H1 (cell line): ENCODE data around the gene UBL4B. TPM values are rescaled to one million over a fixed set of nuclear protein-coding genes. Genes with fewer than 3 reads are reported as not detected.

Experiments
- CTCF ChIA-PET: fragments of 300-600 bp; sonication (Branson Sonifier 250); formaldehyde crosslinking; loops from one replicate; lab custom pipeline; 2021; ENCODE audit not compliant: partially characterized antibody; lab: Charles Lee
- POLR2A ChIA-PET: fragments of 300-600 bp; sonication (Branson Sonifier 250); formaldehyde crosslinking; loops from one replicate; lab custom pipeline; 2021; ENCODE audit warnings: inconsistent platforms; ENCODE audit not compliant: partially characterized antibody; lab: Charles Lee
- DNase-seq, 2 experiments: peaks; one replicate each; pipeline versions ENCODE4 v3.0.0 to v3.0.0-alpha.2; 2010 to 2022; ENCODE audit warnings: low spot score in 2 of 2, low read depth in 1 of 2, mixed read lengths in 1 of 2
- FAIRE-seq: peaks from 2 replicates; lab custom pipeline; 2011; peaks lifted over from hg19 to GRCh38; lab: Jason Lieb, UNC
- H2AFZ ChIP-seq: 2 replicates; pipeline ENCODE4 v1.8.1; 2012; ENCODE audit warnings: low read length, inconsistent platforms
- H2AK5ac ChIP-seq: 2 replicates; pipeline ENCODE4 v1.6.1; 2013; ENCODE audit warnings: low read depth, low read length
- H2BK120ac ChIP-seq: replicated peaks from 2 replicates; pipeline ENCODE3; 2013; ENCODE audit warnings: low read depth, low read length, inconsistent platforms
- H2BK12ac ChIP-seq: 2 replicates; pipeline ENCODE4 v1.6.1; 2013; ENCODE audit warnings: low read depth, low read length
- H2BK15ac ChIP-seq: 2 replicates; pipeline ENCODE4 v1.6.1; 2013; ENCODE audit warnings: low read length
- H2BK20ac ChIP-seq: 2 replicates; pipeline ENCODE4 v1.6.1; 2013; ENCODE audit warnings: low read length
- H2BK5ac ChIP-seq: 2 replicates; pipeline ENCODE4 v1.6.1; 2013; ENCODE audit warnings: low read depth, low read length
- H3K14ac ChIP-seq: 2 replicates; pipeline ENCODE4 v1.6.1; 2013; ENCODE audit warnings: inconsistent platforms; ENCODE audit not compliant: insufficient read length
- H3K18ac ChIP-seq: 2 replicates; pipeline ENCODE4 v1.6.1; 2013; ENCODE audit warnings: low read length; ENCODE audit errors: extremely low read depth
- H3K23ac ChIP-seq: 2 replicates; pipeline ENCODE4 v1.6.1; 2013; ENCODE audit warnings: inconsistent platforms; ENCODE audit not compliant: insufficient read length
- H3K23me2 ChIP-seq: 2 replicates; pipeline ENCODE4 v1.6.1; 2013; ENCODE audit warnings: low read depth, low read length
- H3K27ac ChIP-seq: 2 replicates; pipeline ENCODE4 v1.6.1; 2011; ENCODE audit warnings: low read depth, low read length, inconsistent platforms
- H3K27me3 ChIP-seq, 4 experiments: replicated peaks in 1 of 4; 1 replicate in 1 of 4; 2 replicates in 3 of 4; pipeline versions ENCODE4 v1.6.1 to v1.8.1; 2011 to 2013; ENCODE audit warnings: low read length in 3 of 4, mild to moderate bottlenecking in 3 of 4, inconsistent platforms in 2 of 4, mixed read lengths in 2 of 4, moderate library complexity in 1 of 4; ENCODE audit not compliant: control insufficient read depth in 3 of 4, insufficient read depth in 3 of 4; ENCODE audit errors: extremely low read depth in 1 of 4
- H3K36me3 ChIP-seq, 4 experiments: 2 replicates each; pipeline versions ENCODE4 v1.6.1 to v1.8.1; 2011 to 2013; ENCODE audit warnings: mild to moderate bottlenecking in 4 of 4, low read length in 3 of 4, moderate library complexity in 2 of 4, control low read depth in 1 of 4, inconsistent platforms in 1 of 4; ENCODE audit not compliant: insufficient read depth in 4 of 4, control insufficient read depth in 2 of 4
- H3K4ac ChIP-seq: replicated peaks from 2 replicates; pipeline ENCODE3; 2013; ENCODE audit warnings: low read length, low read depth, mixed read lengths, inconsistent platforms; ENCODE audit not compliant: insufficient read length
- H3K4me1 ChIP-seq, 4 experiments: replicated peaks in 1 of 4; 1 replicate in 1 of 4; 2 replicates in 3 of 4; pipeline versions ENCODE4 v1.6.1 to v1.8.1; 2011 to 2013; ENCODE audit warnings: low read length in 3 of 4, inconsistent platforms in 2 of 4, mixed read lengths in 1 of 4; ENCODE audit not compliant: insufficient read depth in 4 of 4, control insufficient read depth in 3 of 4
- H3K4me2 ChIP-seq, 2 experiments: 2 replicates each; pipeline versions ENCODE4 v1.6.1 to v1.8.1; 2011 to 2013; ENCODE audit warnings: low read depth in 2 of 2, low read length in 2 of 2, control low read depth in 1 of 2, inconsistent platforms in 1 of 2, mild to moderate bottlenecking in 1 of 2; ENCODE audit not compliant: insufficient read depth in 1 of 2
- H3K4me3 ChIP-seq, 4 experiments: fragments of 200-600, 300-600 bp in 1 of 4; sonication (generic), shearing (Covaris generic), sonication (Bioruptor Twin) in 1 of 4; 2 replicates each; pipeline versions ENCODE4 v1.5.1 to v1.8.1; 2011 to 2016; ENCODE audit warnings: low read length in 4 of 4, low read depth in 3 of 4, control low read depth in 2 of 4, inconsistent platforms in 2 of 4, mild to moderate bottlenecking in 2 of 4, mixed read lengths in 1 of 4, moderate library complexity in 1 of 4; ENCODE audit not compliant: insufficient read depth in 2 of 4; ENCODE audit errors: extremely low read depth in 1 of 4
- H3K56ac ChIP-seq: replicated peaks from 2 replicates; pipeline ENCODE3; 2013; ENCODE audit warnings: low read depth, mild to moderate bottlenecking, mixed read lengths, low read length, inconsistent platforms; ENCODE audit not compliant: insufficient read length
- H3K79me1 ChIP-seq: 2 replicates; pipeline ENCODE4 v1.6.1; 2013; ENCODE audit warnings: low read depth, low read length, control low read depth
- H3K79me2 ChIP-seq, 2 experiments: 2 replicates each; pipeline versions ENCODE4 v1.6.1 to v1.8.1; 2012 to 2013; ENCODE audit warnings: low read length in 2 of 2, mild to moderate bottlenecking in 2 of 2, inconsistent platforms in 1 of 2; ENCODE audit not compliant: insufficient read depth in 2 of 2, control insufficient read depth in 1 of 2
- H3K9ac ChIP-seq, 4 experiments: replicated peaks in 1 of 4; 1 replicate in 1 of 4; 2 replicates in 3 of 4; pipeline versions ENCODE4 v1.6.1 to v1.8.1; 2011 to 2013; ENCODE audit warnings: low read depth in 3 of 4, low read length in 3 of 4, control low read depth in 2 of 4, mild to moderate bottlenecking in 2 of 4, moderate library complexity in 2 of 4, inconsistent platforms in 1 of 4; ENCODE audit errors: extremely low read depth in 1 of 4
- H3K9me3 ChIP-seq, 2 experiments: 2 replicates each; pipeline versions ENCODE4 v1.6.1 to v1.8.1; 2012 to 2013; ENCODE audit warnings: mild to moderate bottlenecking in 2 of 2, moderate library complexity in 2 of 2, control low read depth in 1 of 2, inconsistent platforms in 1 of 2, low read depth in 1 of 2, low read length in 1 of 2, mixed read lengths in 1 of 2; ENCODE audit not compliant: insufficient read depth in 2 of 2
- H4K20me1 ChIP-seq, 2 experiments: replicated peaks in 1 of 2; 2 replicates each; pipeline versions ENCODE3 to v1.8.1; 2011 to 2013; ENCODE audit warnings: inconsistent platforms in 2 of 2, low read length in 2 of 2, mild to moderate bottlenecking in 1 of 2; ENCODE audit not compliant: insufficient read depth in 2 of 2, control insufficient read depth in 1 of 2
- H4K5ac ChIP-seq: 2 replicates; pipeline ENCODE4 v1.6.1; 2013; ENCODE audit warnings: low read length, low read depth, mixed read lengths, inconsistent platforms; ENCODE audit not compliant: insufficient read length
- H4K8ac ChIP-seq: 2 replicates; pipeline ENCODE4 v1.8.0; 2013; ENCODE audit warnings: mild to moderate bottlenecking, moderate library complexity, low read length, inconsistent platforms; ENCODE audit not compliant: insufficient read depth; ENCODE audit errors: extremely low read depth
- H4K91ac ChIP-seq: replicated peaks from 2 replicates; pipeline ENCODE3; 2013; ENCODE audit warnings: low read length, mixed read lengths, inconsistent platforms; ENCODE audit not compliant: insufficient read length
- CBX8 ChIP-seq: fragments of 300-800, 300-1000 bp; sonication (generic); IDR thresholded peaks from 2 replicates; pipeline ENCODE4 v1.7.1; 2016; ENCODE audit warnings: low read depth, low read length, borderline replicate concordance
- CREB1 ChIP-seq: IDR thresholded peaks from 2 replicates; pipeline ENCODE4 v1.6.1; 2012; ENCODE audit warnings: inconsistent platforms
- E2F6 ChIP-seq: IDR thresholded peaks from 2 replicates; pipeline ENCODE4 v1.6.1; 2012; ENCODE audit warnings: inconsistent platforms
- JUN ChIP-seq: IDR thresholded peaks from 2 replicates; pipeline ENCODE4 v1.6.1; 2011; ENCODE audit warnings: low read depth, mild to moderate bottlenecking, improper control_type of control experiment, low read length
- MAX ChIP-seq: IDR thresholded peaks from 2 replicates; pipeline ENCODE4 v1.6.1; 2012; ENCODE audit warnings: inconsistent platforms
- RAD21 ChIP-seq, 2 experiments: IDR thresholded peaks in 1 of 2; conservative IDR thresholded peaks in 1 of 2; 2 replicates each; pipeline ENCODE4 v1.6.1; 2011; ENCODE audit warnings: low read depth in 2 of 2, low read length in 2 of 2, improper control_type of control experiment in 1 of 2, inconsistent platforms in 1 of 2, mild to moderate bottlenecking in 1 of 2, moderate library complexity in 1 of 2
- RNF2 ChIP-seq: fragments of 200-900, 300-1000 bp; sonication (generic); IDR thresholded peaks from 2 replicates; pipeline ENCODE4 v1.7.1; 2016; ENCODE audit warnings: borderline replicate concordance, low read depth, mild to moderate bottlenecking, antibody characterized with exemption, low read length; ENCODE audit not compliant: poor library complexity, severe bottlenecking; ENCODE audit errors: missing control alignments
- RXRA ChIP-seq: IDR thresholded peaks from 2 replicates; pipeline ENCODE4 v1.6.1; 2011; ENCODE audit warnings: low read depth, mild to moderate bottlenecking, low read length, moderate library complexity; ENCODE audit not compliant: insufficient read depth
- TAF7 ChIP-seq: optimal IDR thresholded peaks from 2 replicates; pipeline ENCODE3; 2011; ENCODE audit warnings: low read depth, mild to moderate bottlenecking, inconsistent platforms, low read length, moderate library complexity, borderline replicate concordance
- WGBS, 2 experiments: shearing (Covaris generic) in 1 of 2; methylation state at CpG; one replicate each; pipeline versions ENCODE4 v1.1.6 to v1.1.7; 2013 to 2015; ENCODE audit warnings: low lambda C conversion rate in 2 of 2, mixed read lengths in 2 of 2, inconsistent platforms in 1 of 2, low coverage in 1 of 2, missing lambda C conversion rate in 1 of 2; ENCODE audit not compliant: insufficient replicate concordance in 2 of 2, insufficient coverage in 1 of 2, insufficient read length in 1 of 2; ENCODE audit errors: extremely low coverage in 1 of 2, missing lambda C conversion rate in 1 of 2; 5-methylcytosine and 5-hydroxymethylcytosine counted together
- polyA plus RNA-seq, 7 experiments: library from polyadenylated mRNA; depleted of rRNA in 3 of 7; stranded (reverse) in 5 of 7; unstranded in 2 of 7; fragments of >200 nt in 5 of 7; fragments of 200-250 nt in 2 of 7; gene quantifications; 1 replicate in 5 of 7; 2 replicates in 1 of 7; 4 replicates in 1 of 7; pipeline versions ENCODE4 v1.2.1 to v1.2.3, GENCODE V29; 2011 to 2013; ENCODE audit warnings: missing spikeins in 2 of 7, mixed read lengths in 2 of 7
- total RNA-seq: library from RNA; stranded (reverse); fragmentation: NEBNext Ultra II Directional; extraction: Animal tissue kit (Norgen Biotek cat#: 25700); gene quantifications from 2 replicates; pipeline ENCODE4 v1.2.1, GENCODE V29; 2021

Gene UBL4B
- total and polyA plus RNA-seq, 2 of the 8 experiments (the other 6 are each of a cell fraction or from before 2014, with no cell fraction given), result 0.11 TPM; not detected in 1

- no peak overlapping the region for H3K56ac ChIP-seq
- no peak overlapping the region for H2BK20ac ChIP-seq
- no peak overlapping the region; the same call in 1 of the 2 replicates for H2BK12ac ChIP-seq
- no peak overlapping the region for H3K23ac ChIP-seq
- no peak overlapping the region for H2BK120ac ChIP-seq
- H2AFZ ChIP-seq, result no peak overlapping the region
- H4K91ac ChIP-seq, result no peak overlapping the region
- DNase-seq (peak in 1 of 2 experiments; percentile 79), FAIRE-seq (no peak)
- H3K18ac ChIP-seq, result no peak overlapping the region; the same call in 1 of the 2 replicates
- H2AK5ac ChIP-seq, result no peak overlapping the region
- H4K8ac ChIP-seq, result no peak overlapping the region; the same call in none of the 2 replicates
- peak overlapping the region; percentile 16 to 56 (median 36); a peak in 7 of 8 replicates for H3K4me3 ChIP-seq
- H3K4me2 ChIP-seq, result peak overlapping the region; percentile 62 to 71
- H3K23me2 ChIP-seq, result peaks cover 7% of the 10 kb centered on the region; the same call in 1 of the 2 replicates
- H3K4me1 ChIP-seq, result peaks cover 3 to 31% (median 15%) of the 10 kb centered on the region in 4 experiments; a peak in 6 of 7 replicates
- no peak overlapping the region for H2BK15ac ChIP-seq
- peaks cover 0 to 8% (median 0%) of the 10 kb centered on the region in 4 experiments; a peak in 3 of 8 replicates for H3K36me3 ChIP-seq
- H3K27me3 ChIP-seq, result peaks cover 62 to 87% (median 78%) of the 10 kb centered on the region in 4 experiments
- no peak overlapping the region for H3K27ac ChIP-seq
- ChIA-PET CTCF (interaction anchor here (0.7 to 52.4 kb wide), 8 partner anchors 14 to 872 kb away, joined by 3 to 1450 read pairs (median 6); partner anchors contain the start of genes AHCYL1, ALX3 and STRIP1), POLR2A (interaction anchor here (1.0 to 2.5 kb wide), 9 partner anchors 8 to 277 kb away, joined by 3 to 11 read pairs (median 5); no protein-coding TSS in a partner anchor)
- no peaks in the 10 kb centered on the region for H3K79me2 ChIP-seq
- no peak overlapping the region for H3K14ac ChIP-seq
- no peak overlapping the region for H4K5ac ChIP-seq
- H3K9me3 ChIP-seq, result no peaks in the 10 kb centered on the region; a peak in 1 of 4 replicates
- 2% methylated on average over 60 of the region's 68 CpGs; no CpG with 5 or more reads in 1 of the 2 experiments for WGBS, 2 experiments
- H2BK5ac ChIP-seq, result no peak overlapping the region
- peaks cover 7 to 10% of the 10 kb centered on the region in 2 experiments for H4K20me1 ChIP-seq
- H3K9ac ChIP-seq, result no peak overlapping the region; a peak in 2 of 7 replicates
- no peak overlapping the region for H3K4ac ChIP-seq
- no peaks in the 10 kb centered on the region for H3K79me1 ChIP-seq
- TF ChIP-seq MAX (no peak), E2F6 (no peak; the same call in 1 of the 2 replicates), CREB1 (no peak), RNF2 (no peak), RXRA (no peak), JUN (no peak), TAF7 (no peak), CBX8 (no peak), RAD21 (IDR thresholded peaks at IDR 0.05 in 1 of 2, conservative IDR thresholded peaks at IDR 0.05 in 1 of 2; ENCODE audit: low read depth in 2 of 2, low read length in 2 of 2) (no peak)
Measured at GRCh38 chr1:110067893-110068645, 44.2 kb upstream of the UBL4B start.
